Astrocyte of the spinal cord (primary cell): ENCODE data around the gene DLX4.

Source experiments
- DNase-seq: peaks from one replicate; pipeline ENCODE4 v3.0.0; 2011; ENCODE audit warnings: low read depth, low spot score
- H3K4me3 ChIP-seq: 2 replicates; pipeline ENCODE4 v1.5.1; 2011; ENCODE audit warnings: low read depth, mild to moderate bottlenecking, low read length, moderate library complexity
- CTCF ChIP-seq: IDR thresholded peaks from 2 replicates; pipeline ENCODE4 v1.5.1; 2012; ENCODE audit warnings: low read depth, mild to moderate bottlenecking, low read length, inconsistent platforms
- in situ Hi-C: cut with HindIII; loops from 2 replicates; pipeline ENCODE4 v1.10.0; 2017; ENCODE audit warnings: low sequenced_read_pairs

DLX4 gene

GRCh38 chr17:49967205-49967604 lies 1.8 kb upstream of the DLX4 start:
- H3K4me3 ChIP-seq = no peak overlapping the region
- TF ChIP-seq CTCF = no peak
- in situ Hi-C loops = no loop called here
- no peak for DNase-seq

GRCh38 chr17:49967621-49968404 lies 1.2 kb upstream of the DLX4 start:
- TF ChIP-seq CTCF = no peak
- in situ Hi-C loops = no loop called here
- DNase-seq = no peak
- no peak overlapping the region for H3K4me3 ChIP-seq

GRCh38 chr17:49968405-49969133 lies 421 bp upstream of the DLX4 start:
- peak overlapping the region; percentile 7 for H3K4me3 ChIP-seq
- in situ Hi-C loops = no loop called here

GRCh38 chr17:49969795-49970389 lies 902 bp downstream of the DLX4 start:
- no peak for TF ChIP-seq CTCF
- no peak overlapping the region for H3K4me3 ChIP-seq
- in situ Hi-C loops = no loop called here
- DNase-seq = no peak

More at GRCh38 chr17:49968405-49969133, 421 bp upstream of the DLX4 start:
- peak; percentile 48 for DNase-seq
- TF ChIP-seq CTCF = no peak

- TF ChIP-seq CTCF = no peak
- no peak for DNase-seq
- in situ Hi-C loops = no loop called here
These were observed 1.5 kb downstream of the DLX4 start for GRCh38 chr17:49970498-49970897.

GRCh38 chr17:49971199-49971847 lies 2.3 kb downstream of the DLX4 start:
- no peak for TF ChIP-seq CTCF
- in situ Hi-C loops = no loop called here
- no peak for DNase-seq
- no peak overlapping the region for H3K4me3 ChIP-seq

More at GRCh38 chr17:49970498-49970897, 1.5 kb downstream of the DLX4 start:
- no peak overlapping the region for H3K4me3 ChIP-seq
